ENCODE measurements around the gene TDP2.
"Not testable (repeated sequence)": the region's sequence is repeated elsewhere in the genome, so short reads cannot be mapped to it uniquely, and the experiment has no call there.

TDP2 gene

DNA sequence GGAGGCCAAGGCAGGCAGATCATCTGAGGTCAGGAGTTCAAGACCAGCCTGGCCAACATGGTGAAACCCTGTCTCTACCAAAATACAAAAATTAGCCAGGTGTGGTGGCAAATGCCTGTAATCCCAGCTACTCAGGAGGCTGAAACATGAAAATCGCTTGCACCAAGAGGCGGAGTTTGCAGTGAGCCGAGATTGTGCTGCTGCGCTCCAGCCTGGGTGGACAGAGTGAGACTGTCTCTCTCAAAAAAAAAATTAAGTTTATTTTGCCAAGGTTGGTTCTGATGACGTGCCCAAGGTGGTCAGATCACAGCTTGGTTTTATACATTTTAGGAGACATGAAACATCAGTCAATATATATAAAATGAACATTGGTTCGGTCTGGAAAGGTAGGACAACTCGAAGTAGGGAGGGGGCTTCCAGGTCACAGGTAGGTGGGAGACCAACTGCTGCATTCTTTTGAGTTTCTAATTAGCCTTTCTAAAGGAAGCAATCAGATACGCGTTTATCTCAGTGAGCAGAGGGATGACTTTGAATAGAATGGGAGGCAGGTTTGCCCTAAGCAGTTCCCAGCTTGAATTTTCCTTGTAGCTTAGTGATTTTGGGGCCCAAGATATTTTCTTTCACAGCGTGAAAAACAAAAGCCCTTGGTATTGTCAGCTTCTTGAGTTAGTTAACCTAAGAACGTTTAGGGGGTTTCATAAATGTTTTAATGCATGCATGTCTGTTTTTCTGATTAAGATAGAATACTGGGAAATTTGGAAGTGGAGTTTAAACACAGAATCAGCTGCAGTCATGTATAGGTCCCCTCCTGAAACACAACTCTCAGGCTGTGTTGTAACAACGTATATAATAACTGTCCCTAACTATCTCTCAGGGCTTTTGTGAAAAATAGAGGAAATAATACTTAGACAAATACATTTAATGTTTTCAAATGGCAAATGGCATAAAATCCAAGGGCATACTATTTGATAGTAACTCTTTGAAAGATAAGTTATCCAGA is 16.9 kb upstream of the TDP2 start:
- TF ChIP-seq, protein P1, sequence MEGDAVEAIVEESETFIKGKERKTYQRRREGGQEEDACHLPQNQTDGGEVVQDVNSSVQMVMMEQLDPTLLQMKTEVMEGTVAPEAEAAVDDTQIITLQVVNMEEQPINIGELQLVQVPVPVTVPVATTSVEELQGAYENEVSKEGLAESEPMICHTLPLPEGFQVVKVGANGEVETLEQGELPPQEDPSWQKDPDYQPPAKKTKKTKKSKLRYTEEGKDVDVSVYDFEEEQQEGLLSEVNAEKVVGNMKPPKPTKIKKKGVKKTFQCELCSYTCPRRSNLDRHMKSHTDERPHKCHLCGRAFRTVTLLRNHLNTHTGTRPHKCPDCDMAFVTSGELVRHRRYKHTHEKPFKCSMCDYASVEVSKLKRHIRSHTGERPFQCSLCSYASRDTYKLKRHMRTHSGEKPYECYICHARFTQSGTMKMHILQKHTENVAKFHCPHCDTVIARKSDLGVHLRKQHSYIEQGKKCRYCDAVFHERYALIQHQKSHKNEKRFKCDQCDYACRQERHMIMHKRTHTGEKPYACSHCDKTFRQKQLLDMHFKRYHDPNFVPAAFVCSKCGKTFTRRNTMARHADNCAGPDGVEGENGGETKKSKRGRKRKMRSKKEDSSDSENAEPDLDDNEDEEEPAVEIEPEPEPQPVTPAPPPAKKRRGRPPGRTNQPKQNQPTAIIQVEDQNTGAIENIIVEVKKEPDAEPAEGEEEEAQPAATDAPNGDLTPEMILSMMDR (conservative IDR thresholded peaks at IDR 0.05; ENCODE audit: control insufficient read depth, insufficient read depth, low read depth, low read length), result no peak
- H3K4me3 ChIP-seq (ENCODE audit: control insufficient read depth, low read depth, low read length), result no peak overlapping the region
- no peak for DNase-seq (ENCODE audit: low read depth)

GRCh38 chr6:24680582-24680981 is 13.9 kb upstream of the TDP2 start:
- no peak overlapping the region for H3K4me3 ChIP-seq (ENCODE audit: control insufficient read depth, low read depth, low read length)
- TF ChIP-seq, protein P1 (conservative IDR thresholded peaks at IDR 0.05; ENCODE audit: control insufficient read depth, insufficient read depth, low read depth, low read length), result no peak
- DNase-seq (ENCODE audit: low read depth), result no peak

GRCh38 chr6:24678792-24679352 is 12.2 kb upstream of the TDP2 start:
- not testable (repeated sequence) for DNase-seq (ENCODE audit: low read depth); H3K4me3 ChIP-seq (ENCODE audit: control insufficient read depth, low read depth, low read length)

DNA sequence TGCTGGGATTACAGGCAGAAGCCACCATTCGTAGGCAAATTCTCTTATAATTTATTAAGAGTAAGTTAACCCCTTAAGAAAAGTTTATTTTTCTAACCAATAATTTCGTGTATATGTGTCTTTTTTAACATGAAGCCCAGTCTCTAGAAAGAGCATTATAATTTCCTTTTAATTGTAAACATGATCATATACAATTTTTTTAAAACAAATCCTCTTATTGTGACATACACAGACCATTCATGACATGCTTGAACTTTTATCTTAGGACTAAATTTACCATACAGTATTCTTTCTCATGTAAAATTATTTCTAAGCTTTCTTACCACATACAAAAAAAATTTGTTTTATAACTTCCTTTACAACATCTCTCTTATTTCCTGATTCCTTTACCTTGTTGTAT is 6.9 kb upstream of the TDP2 start:
- peak; percentile 23 for DNase-seq (ENCODE audit: low read depth)
- H3K4me3 ChIP-seq (ENCODE audit: control insufficient read depth, low read depth, low read length), result no peak overlapping the region
- TF ChIP-seq, protein P1 (conservative IDR thresholded peaks at IDR 0.05; ENCODE audit: control insufficient read depth, insufficient read depth, low read depth, low read length), result no peak

DNA sequence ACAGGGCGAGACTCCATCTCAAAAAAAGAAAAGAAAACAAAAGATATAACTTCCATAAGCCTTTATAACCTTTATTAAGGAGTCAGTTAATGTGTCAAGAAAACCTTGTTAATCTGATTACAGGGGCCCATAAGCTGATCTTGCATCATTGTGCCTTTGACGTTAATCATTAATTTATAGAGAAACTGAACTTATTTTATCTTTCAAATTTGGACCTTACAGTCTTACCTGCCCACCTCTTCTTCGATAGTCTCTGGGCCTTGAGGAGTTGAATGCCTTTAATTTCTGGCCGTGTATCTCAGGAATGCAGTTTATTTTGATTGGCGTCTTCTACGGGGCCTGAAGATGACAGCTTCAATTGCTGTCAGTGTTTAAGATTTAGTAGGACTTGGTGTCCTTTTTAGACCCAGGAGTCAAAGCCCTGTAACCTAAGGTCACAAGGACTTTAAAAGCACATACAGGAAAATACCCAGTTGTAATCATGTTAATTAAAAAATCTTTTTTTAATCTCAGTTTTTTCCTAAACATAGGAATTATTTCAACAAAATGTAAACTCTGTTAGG is 6.0 kb upstream of the TDP2 start:
- TF ChIP-seq, protein P1 (conservative IDR thresholded peaks at IDR 0.05; ENCODE audit: control insufficient read depth, insufficient read depth, low read depth, low read length), result no peak
- no peak overlapping the region for H3K4me3 ChIP-seq (ENCODE audit: control insufficient read depth, low read depth, low read length)
- no peak for DNase-seq (ENCODE audit: low read depth)

GRCh38 chr6:24671077-24671476 is 4.4 kb upstream of the TDP2 start:
- DNase-seq (ENCODE audit: low read depth); H3K4me3 ChIP-seq (ENCODE audit: control insufficient read depth, low read depth, low read length): not testable (repeated sequence)

- not testable (repeated sequence) for DNase-seq (ENCODE audit: low read depth); H3K4me3 ChIP-seq (ENCODE audit: control insufficient read depth, low read depth, low read length)
Measured at GRCh38 chr6:24670492-24670891, 3.8 kb upstream of the TDP2 start.

GRCh38 chr6:24668997-24669361 is 2.3 kb upstream of the TDP2 start:
- H3K4me3 ChIP-seq (ENCODE audit: control insufficient read depth, low read depth, low read length), result no peak overlapping the region

DNA sequence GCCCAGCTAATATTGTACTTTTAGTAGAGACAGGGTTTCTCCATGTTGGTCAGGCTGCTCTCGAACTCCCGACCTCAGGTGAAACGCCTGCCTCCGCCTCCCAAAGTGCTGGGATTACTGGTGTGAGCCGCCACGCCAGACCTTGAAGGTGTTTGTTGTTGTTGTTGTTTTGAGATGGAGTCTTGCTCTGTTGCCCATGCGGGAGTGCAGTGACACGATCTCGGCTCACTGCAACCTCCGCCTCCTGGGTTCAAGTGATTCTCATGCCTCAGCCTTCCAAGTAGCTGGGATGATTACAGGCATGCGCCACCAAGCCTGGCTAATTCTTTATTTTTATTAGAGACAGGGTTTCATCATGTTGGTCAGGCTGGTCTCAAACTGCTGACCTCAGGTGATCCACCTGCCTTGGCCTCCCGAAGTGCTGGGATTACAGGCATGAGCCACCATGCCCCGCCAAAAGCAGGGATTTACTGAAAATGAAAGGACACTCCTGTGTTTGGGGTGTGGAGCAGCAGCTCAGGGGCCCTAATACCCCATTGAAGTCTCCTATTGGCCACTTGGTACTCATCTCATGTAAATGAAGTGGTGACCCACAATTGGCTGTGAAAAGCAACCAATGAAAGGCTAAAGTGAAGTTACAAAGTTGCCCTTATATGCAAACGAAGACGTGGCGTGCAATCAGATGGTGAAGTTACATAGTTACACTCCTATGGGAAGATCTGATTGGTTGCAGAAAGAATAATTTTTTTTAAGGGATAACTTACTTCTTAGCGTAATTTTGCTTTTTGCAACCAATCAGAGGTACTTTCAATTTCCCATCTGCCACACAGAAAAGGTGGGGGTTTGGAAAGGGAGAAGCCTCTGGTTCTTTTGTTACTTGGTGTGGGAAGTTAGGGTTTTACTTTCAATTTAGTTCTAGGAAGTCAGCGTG is 1.6 kb upstream of the TDP2 start:
- not testable (repeated sequence) for DNase-seq (ENCODE audit: low read depth); H3K4me3 ChIP-seq (ENCODE audit: control insufficient read depth, low read depth, low read length)

More at GRCh38 chr6:24668997-24669361, 2.3 kb upstream of the TDP2 start:
- TF ChIP-seq, protein P1 (conservative IDR thresholded peaks at IDR 0.05; ENCODE audit: control insufficient read depth, insufficient read depth, low read depth, low read length), result no peak
- no peak for DNase-seq (ENCODE audit: low read depth)

Data from fibroblast of mammary gland (primary cell).